Erythroblast (primary cell): ENCODE results near the gene SOBP.

Experiments
- GATA1 ChIP-seq: IDR thresholded peaks from 2 replicates; pipeline ENCODE4 v1.6.1; 2011; ENCODE audit warnings: low read depth, mild to moderate bottlenecking, control low read depth, low read length, moderate library complexity
- POLR2A ChIP-seq: IDR thresholded peaks from 2 replicates; pipeline ENCODE4 v1.6.1; 2011; ENCODE audit warnings: mild to moderate bottlenecking, low read length

DNA sequence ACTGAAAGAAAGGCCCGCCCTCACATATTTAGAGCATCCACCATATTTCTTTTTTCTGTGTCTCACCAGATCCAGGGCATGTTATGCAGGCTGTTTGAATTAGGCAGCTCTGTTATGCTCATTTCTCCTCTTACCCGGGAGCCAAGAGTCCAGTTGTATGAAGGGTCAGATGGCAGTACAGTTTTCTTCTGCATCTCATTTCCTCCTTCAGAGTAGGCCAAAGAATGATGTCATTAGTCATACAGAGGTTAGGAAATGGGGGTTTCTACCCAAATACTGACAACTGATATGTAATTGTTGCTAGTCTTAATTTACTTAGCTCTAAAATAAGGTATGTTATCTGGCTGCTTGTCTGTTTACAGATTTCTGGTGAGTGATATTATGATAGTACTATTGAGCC is 130.8 kb downstream of the SOBP start:
- no peak for TF ChIP-seq POLR2A
- no peak for TF ChIP-seq GATA1
